Stimulated activated CD4-positive, alpha-beta T cell treated with anti-CD3 and anti-CD28 coated beads, Interleukin-1b, Interleukin-23, amount 100 ng/mL, for 4 hours (primary cell): ENCODE data around the gene SP4.
A peak's percentile ranks its signal among the peaks of the same experiment; 100 is the strongest.
"Not testable (repeated sequence)": the region's sequence is repeated elsewhere in the genome, so short reads cannot be mapped to it uniquely, and the experiment has no call there.

Source experiments
- DNase-seq, 2 donors: peaks; one replicate each; pipeline ENCODE4 v3.0.0-alpha.2; 2020; ENCODE audit warnings: low read depth in 2 of 2

Gene SP4

GRCh38 chr7:21526007-21526406, 98.1 kb downstream of the SP4 start:
- no peak for DNase-seq

DNA sequence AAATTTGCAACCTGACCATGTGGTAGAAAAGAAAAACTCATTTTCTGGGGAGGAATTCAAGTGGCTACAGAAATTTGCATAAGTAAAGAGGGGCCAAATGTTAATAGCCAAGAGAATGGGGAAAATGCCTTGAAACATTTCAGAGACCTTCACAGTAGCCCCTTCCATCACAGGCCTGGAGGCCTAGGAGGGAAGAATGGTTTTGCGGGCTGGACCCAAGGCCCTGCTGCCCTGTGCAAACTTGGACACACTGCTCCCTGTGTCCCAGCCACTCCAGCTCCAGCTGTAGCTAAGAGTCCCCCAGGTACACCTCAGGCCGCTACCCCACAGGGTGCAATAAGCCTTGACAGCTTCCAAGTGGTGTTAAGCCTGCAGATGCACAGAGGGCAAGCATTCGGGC, 98.6 kb downstream of the SP4 start:
- no peak for DNase-seq

DNA sequence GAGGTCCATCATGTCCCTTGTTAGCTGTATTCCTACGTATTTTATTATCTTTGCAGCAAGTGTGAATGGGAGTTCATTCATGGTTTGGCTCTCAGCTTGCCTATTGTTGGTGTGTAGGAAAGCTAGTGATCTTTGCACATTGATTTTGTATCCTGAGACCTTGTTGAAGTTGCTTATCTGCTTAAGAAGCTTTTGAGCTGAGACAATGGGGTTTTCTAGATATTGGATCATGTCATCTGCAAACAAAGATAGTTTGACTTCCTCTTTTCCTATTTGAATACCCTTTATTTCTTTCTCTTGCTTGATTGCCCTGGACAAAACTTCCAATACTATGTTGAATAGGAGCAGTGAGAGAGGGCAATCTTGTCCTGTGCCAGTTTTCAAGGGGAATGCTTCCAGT, 104.6 kb downstream of the SP4 start:
- DNase-seq = not testable (repeated sequence)

DNA sequence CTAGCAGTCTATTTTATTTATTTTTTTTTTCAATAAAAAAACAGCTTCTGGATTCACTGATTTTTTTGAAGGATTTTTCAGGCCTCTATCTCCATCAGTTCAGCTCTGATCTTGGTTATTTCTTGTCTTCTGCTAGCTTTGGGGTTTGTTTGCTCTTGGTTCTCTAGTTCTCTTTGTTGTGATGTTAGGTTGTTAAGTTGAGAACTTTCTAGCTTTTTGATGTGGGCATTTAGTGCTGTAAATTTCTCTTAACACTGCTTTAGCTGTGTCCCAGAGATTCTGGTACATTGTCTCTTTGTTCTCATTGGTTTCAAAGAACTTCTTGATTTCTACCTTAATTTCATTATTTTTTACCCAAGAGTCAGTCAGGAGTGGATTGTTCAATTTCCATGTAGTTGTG, 105.8 kb downstream of the SP4 start:
- not testable (repeated sequence) for DNase-seq

GRCh38 chr7:21536445-21537118, 108.7 kb downstream of the SP4 start:
- not testable (repeated sequence) for DNase-seq

- DNase-seq = no peak
Observed at GRCh38 chr7:21538936-21539495, 111.1 kb downstream of the SP4 start.

DNA sequence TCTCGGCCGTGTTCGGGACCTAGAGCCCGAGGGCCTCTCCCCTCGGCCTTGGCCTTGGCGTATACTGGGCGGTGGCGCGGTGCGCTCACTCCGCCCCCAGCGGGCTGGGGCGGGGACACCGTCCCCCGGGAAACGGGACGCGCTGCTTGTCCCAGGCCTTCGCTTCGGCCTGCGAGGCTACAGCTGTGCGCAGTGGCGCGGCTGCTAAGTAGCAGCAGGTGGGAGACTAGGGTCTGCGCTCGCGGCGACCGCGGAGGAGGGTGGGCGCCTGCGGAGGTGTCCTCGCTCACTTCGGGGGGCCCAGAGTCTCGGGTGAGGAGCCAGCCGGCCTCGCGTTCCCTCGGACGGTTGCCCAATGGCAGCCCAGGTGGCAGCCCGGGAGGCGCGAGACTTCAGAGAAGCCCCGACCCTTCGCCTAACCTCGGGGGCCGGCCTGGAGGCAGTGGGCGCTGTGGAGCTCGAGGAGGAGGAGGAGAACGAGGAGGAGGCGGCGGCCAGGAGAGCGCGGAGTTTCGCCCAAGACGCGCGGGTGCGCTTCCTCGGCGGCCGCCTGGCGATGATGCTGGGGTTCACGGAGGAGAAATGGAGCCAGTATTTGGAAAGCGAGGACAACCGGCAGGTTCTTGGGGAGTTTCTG, 115.1 kb downstream of the SP4 start, which contains the start of gene DNAH11:
Gene DNAH11 (plus strand): TSS at position 149 of the 637 bp plus-strand sequence. CDS start 207 bp downstream, at position 356.
- DNase-seq = peak in 1 of 2 donors; percentile 11

DNA sequence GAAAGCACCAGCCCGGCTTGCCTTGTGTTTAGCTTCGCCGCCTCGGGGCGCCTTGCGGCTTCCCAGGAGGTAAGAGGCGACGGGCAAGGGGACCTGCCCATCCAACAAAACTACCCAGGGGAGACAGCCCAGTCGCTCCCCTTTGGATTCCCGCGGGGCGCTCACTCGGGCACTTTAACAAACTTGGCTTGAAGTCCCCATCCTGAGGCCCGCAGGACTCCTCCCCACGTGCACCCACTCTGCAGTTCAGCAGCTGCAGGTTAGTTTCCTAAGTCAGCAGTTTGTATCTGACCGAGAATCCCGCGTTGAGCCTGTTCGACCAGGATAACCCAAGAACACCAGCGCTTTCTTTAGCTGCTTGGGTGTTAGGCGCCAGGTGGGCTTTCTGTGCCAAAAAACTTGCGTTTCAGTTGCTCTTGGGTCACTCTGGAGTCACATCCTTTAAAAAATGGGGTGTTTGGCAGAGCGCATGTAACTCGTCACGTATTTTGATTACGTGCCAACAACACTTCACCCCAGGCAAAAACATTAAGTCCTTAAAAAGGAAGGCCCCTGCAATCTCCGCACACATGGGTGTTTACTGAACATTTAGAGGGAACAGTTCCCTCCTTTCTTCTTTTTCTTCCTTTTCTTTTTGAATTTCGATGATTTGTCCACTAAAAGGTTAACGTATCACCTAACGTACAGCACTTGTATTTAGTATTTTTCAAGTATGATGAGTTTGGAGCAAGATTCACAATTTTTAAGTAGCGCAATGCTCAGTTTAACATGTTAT, 115.8 kb downstream of the SP4 start:
- DNase-seq = no peak

DNA sequence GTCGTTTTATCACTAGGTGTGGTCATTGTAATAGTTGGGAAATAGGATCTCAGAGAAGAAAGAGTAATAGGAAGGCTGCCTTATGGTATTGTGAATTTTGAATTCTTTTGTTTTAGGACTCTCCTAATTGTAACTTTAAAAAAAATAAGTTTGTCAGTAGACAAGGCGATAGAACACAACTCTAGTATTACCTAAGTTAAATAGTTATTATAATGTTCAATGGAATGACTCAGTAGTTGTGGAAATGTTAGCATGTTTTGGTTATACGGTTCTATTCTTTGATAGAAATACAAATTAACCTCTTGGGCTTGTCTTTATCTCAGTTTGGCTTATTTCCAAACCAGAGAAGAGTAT, 116.4 kb downstream of the SP4 start:
- no peak for DNase-seq

DNA sequence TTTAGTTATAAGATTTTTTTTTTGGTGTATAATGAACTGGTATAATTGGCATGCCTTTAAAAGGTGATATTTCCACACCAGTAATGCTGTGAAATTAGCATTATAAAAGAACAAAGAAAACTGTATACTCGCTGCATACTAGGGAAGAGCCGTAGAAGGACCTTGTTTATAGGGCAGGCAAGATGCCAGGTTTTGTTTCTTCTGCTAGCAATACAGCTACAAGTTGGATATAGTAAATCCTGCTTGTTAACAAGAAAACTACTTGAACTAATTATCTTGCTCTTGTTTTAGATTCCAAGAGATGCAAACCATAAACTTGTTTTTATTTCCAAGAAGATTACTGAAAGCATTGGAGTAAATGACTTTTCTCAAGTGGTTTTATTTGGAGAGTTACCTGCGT, 116.8 kb downstream of the SP4 start:
- no peak for DNase-seq

DNA sequence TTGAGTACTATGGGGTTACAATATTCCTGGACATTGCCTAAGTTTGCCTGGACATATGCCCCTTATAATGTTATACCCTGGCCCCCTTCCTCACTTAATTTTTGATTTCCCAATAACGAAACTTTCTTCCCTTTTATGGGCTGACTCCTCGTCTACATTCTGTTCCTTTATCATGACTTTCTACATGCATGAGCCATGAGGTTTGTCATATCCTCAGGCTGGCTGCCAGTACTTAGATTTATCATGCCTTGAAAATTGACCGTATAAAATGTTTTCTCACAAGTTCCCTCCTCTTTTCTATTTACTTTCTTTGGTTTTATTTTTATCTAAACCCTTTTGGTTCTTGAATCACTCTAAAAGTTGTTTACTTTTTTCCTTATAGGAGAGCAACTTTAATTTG, 119.6 kb downstream of the SP4 start:
- DNase-seq = no peak

DNA sequence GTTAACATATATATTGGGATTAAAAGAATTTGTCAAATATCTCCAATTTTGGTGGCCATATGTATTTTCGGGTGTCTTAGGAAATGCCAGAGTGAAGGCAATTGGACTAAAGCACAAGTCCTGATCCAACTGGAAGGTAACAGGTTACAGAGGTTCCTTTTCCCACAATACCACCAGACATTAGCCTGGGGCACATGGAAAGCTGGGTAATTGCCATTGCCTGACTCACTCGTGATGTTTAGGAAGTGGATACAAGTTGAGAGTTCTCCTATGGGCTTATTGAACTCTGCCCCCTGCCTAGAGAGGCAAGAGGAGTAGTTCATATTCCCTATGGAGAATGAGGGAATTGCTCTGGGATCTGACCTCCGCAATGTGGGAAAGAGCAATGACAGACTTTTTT, 120.6 kb downstream of the SP4 start:
- no peak for DNase-seq

- no peak for DNase-seq
Observed at GRCh38 chr7:21550076-21550475, 122.2 kb downstream of the SP4 start.

DNA sequence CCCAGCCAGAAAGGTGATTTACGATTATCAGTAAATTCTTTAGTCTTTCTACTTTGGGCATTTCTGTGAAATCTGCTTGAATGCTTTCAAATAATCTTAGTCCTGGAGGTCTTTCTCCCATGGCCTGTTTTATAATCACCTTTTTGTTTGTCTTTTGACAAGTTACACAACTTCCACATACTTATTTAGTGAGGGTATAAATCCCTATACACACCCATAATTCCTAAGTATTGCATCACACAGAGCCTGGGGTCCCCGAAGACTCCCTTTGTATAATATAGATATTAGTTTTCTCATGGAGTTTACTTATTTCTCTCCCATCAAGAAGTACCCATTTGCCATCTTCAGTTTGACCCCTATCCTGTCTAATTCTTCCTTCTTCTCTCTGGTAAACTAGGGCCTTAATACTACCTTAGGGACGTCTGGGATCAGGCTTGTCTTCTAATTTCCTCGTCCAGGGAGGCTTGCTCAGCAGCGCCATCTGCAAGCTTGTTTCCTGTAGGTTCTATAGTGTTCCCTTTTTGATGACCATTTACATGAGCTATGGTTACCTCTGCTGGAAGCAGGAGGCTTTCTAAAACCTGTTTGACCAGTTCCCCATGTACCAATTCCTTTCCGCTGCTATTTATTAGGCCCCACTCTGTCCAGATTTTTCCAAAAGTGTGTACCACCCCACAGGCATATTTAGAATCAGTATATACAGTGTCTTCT, 123.1 kb downstream of the SP4 start:
- no peak for DNase-seq

- DNase-seq = no peak
Observed at GRCh38 chr7:21562385-21562784, 134.5 kb downstream of the SP4 start.
